GM19438 (cell line): ENCODE data around the gene CDYL2.
"Not testable (repeated sequence)": the region's sequence is repeated elsewhere in the genome, so short reads cannot be mapped to it uniquely, and the experiment has no call there.

Experiments
- ATAC-seq: cut with Tn5 transposase; IDR thresholded peaks from one replicate; pipeline ENCODE4 v1.9.1; 2021; ENCODE audit warnings: low read depth; ENCODE audit not compliant: unreplicated experiment

CDYL2 gene, protein sequence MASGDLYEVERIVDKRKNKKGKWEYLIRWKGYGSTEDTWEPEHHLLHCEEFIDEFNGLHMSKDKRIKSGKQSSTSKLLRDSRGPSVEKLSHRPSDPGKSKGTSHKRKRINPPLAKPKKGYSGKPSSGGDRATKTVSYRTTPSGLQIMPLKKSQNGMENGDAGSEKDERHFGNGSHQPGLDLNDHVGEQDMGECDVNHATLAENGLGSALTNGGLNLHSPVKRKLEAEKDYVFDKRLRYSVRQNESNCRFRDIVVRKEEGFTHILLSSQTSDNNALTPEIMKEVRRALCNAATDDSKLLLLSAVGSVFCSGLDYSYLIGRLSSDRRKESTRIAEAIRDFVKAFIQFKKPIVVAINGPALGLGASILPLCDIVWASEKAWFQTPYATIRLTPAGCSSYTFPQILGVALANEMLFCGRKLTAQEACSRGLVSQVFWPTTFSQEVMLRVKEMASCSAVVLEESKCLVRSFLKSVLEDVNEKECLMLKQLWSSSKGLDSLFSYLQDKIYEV

DNA sequence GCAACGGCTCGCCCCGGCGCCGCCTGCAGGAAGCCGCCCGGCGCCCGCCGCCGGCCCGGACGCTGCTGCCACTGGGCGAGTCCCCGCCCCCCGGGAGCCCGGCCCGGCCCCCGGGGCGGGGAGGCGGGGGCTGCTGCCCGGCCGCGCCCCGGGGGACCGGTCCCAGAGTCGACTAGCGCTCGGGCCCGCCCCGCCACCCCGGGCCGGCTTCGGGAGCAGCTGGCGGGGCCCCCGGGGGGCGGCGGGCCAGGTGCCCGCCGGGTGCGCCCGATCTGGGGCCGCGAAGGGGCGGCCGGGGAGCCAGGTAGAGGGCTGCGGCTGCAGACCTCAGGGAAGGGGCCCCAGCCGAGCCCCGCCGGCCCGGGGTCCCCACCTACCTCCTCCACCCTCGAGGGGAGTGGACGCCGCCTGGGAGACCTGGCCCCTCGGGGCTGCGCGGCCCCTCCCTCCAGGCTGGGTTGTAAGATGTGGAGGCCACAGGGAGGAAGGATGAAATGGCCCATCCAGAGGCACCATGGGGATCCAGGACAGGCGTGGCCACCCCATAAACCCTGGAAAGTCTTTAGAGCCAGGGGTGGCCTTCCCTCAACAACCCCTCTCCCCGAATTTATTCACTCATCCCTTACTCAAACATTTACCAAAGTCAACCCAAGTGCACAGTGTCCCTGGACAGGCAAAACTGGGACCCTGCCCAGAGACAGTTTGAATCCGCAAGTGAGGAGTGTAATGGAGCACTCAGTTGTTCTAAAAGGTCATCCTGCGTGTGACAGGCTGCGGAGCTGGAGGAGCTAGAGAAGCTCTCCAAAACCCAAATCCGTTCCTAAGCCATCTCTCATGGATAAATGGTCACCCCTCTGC, at the start of gene CDYL2:
TSS of gene CDYL2 (minus strand) at position 73 of the 858 bp plus-strand sequence. CDS start 425 bp downstream, outside the sequence.
- ATAC-seq: peak; percentile 70

DNA sequence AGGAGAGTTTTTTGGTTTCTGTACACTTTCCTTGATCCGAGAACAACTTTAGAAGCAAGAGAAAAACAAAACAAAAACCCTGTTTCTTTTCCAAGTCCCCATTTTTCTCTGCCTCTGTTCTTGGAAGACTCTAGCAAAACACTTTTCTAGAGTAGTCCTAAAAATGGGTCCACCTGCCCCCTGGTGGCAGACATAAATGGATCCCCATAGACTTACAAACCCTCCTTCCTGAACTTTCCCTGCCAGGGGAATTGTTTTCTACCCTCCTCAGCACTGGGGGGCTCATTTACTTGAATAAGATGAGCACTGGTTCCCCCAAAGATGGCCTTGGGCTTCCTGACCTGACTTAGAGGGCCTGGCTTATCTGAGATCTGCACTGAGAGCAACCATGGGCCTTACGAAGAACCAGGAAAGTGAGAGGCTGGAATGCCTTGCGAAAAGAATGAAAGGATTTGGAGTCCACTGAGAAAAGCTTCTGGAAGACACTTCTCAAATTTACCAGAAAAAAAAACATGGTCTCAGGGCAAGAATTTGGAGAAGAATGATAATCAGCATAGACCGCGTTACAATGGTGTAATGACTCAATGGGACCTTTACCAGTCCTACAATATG, 48.0 kb upstream of the CDYL2 start:
- ATAC-seq: no peak

DNA sequence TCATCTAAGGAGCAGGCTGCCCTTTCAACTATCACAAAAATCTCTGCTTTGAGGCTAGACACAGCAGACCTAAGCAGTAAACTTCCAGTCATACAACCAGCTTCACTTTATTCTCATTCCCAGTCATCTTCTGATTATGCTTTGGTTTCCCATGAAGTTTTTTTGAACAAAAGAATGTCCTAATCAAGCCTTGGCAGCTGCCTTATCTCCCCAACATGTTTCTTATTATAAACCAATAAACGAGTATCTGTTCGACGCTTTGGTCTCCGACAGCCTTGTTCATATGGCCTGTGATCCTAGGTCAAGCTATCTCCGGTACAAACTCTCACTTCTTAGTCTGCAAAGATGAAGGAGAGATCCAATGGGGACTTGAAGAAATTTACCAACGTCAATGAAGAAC, 47.4 kb upstream of the CDYL2 start:
- no peak for ATAC-seq

DNA sequence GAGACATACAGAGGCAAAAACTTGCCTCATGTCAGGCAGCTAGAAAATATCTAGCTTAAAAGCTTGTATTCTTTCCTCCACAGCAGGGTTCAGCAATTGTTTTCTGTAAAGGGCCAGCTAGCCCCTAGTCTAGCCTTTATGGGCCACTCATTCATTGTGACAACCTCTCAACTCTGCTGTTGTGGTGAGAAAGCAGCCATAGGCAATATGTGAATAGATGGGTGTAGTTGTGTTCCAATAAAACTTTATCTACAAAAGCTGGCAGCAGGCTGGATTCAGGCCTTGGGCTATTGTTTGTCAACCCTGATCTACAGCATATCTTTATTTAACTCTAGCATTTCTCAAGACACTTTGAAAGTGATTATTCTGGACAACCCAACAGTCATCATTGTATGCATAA, 46.4 kb upstream of the CDYL2 start:
- no peak for ATAC-seq

DNA sequence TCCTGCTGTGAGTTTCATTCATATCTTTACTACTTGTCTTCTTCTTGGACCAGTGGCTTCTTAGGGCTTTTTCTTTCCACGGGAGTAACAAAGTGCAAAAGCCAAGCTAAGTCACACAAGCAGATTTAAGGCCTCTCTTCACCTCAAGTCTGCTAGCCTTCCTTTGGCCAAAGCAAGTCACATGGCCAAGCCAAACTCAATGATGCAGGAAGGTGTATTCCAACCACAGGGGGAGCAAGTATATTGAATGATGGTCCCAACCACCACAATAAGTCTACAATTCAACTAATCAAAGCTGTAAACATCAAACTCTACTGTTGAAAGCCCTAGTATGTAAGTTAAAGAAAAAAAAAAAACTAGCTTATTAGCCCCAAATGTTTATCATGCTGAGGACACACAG, 44.5 kb upstream of the CDYL2 start:
- ATAC-seq: no peak

DNA sequence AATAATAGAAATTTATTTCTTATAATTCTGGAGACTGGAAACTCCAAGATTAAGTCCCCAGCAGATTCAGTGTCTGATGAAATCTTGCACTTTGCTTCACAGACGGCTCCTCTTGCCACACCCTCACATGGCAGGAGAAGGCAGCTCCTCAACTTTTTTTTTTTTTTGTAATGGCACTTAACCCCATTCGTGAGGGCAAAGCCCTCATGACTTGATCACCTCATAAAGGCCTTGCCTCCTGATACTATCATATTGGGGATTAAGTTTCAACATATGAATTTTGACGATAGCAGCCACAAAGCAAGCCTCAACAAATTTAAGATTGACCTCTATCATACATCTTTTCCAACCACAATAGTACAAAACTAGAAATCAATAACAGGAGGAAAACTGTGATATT, 42.3 kb upstream of the CDYL2 start:
- ATAC-seq: no peak

DNA sequence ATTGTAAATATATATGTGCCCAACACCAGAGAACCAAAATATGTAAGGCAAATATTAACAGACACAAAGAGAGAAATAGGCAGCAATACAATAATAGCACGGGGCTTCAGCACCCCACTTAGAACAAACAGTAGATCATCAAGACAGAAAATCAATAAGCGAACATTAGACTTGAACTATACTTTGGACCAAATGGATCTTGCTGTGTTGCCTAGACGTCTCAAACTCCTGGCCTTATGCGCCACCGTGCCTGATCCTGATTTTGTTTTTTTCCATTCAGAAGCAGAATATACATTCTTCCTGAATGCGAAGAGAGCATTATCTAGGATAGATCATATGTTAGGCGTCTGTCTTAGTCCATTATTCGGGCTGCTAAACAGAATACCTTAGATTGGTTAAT, 41.9 kb upstream of the CDYL2 start:
- ATAC-seq: no peak

DNA sequence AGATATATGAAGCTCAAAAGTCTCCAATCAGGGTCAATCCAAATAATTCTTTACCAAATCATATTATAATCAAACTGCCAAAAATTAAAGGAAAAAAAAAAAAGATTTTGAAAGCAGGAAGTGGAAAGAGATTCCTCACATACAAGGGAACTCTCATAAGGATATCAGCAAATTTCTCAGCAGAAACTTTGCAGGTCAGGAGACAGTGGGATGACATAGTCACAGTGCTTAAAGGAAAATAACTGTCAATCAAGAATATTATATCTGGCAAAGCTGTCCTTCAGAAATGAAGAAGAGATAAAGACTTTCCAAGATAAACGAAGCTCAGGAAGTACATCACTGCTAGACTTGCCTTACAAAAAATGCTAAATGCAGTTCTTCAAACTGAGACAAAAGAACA, 40.0 kb upstream of the CDYL2 start:
- ATAC-seq: no peak

DNA sequence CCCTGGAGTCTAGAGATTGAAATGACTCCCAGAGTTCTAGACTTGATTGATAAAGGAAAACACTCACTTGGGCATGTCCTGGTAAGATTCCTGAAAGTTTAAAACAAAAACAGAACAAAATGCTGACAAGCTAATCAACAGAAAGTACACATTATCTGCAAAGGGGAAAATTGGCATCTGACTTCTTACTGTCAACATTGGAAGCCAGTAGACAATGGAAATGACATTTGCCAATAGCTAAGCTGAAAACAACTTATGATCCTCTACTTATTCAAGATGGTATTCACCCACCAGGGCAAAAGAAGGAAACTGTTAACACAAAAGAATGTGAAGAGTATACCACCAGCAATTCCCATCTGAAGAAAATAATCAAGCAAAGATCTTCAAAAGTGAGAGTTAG, 36.8 kb upstream of the CDYL2 start:
- ATAC-seq: no peak

DNA sequence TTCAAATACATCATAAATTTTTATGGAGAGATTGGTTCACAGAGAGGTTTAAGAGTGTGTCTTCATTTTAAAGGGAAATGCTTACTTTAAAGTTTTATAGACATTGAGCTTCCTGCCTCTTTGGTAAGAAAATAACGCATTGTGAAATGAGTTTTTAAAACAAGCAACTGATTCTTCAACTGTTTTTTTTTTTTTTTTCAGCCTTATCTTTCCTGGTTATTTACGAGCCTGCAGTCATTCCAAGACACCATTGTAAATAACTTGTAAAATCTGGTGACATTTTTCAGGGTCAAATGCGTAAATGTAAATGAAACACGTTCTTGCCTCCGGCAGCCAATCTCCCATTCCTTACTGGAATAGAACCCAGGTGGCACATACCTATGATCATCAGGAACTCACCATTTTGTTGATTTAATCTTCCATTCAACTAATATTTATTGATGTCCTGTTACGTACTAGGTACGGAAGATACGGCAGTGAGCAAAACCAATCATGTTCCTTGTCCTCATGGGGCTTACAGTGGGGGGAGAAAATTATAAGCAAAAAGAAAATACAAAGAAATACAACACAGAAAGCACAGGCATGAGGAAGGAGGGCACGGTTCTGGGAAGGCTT, 33.2 kb upstream of the CDYL2 start:
- ATAC-seq: no peak

DNA sequence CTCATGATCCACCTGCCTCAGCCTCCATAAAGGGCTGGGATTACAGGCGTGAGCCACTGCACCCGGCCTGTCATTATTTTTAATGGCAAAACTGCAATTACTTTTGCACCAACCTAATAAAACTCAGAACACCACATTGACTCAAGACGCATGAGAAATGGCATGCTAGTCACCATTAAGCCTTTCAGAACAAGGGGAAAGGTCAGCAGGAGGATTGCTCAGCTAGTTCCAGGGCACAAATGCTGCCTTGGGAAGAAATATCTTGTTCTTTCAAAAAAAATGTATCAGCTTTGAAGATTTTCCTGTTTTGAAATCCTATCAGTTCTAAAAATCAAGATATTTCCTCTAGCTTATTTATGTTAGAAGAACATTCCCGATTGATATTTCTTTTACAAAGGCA, 32.4 kb upstream of the CDYL2 start:
- ATAC-seq: no peak

DNA sequence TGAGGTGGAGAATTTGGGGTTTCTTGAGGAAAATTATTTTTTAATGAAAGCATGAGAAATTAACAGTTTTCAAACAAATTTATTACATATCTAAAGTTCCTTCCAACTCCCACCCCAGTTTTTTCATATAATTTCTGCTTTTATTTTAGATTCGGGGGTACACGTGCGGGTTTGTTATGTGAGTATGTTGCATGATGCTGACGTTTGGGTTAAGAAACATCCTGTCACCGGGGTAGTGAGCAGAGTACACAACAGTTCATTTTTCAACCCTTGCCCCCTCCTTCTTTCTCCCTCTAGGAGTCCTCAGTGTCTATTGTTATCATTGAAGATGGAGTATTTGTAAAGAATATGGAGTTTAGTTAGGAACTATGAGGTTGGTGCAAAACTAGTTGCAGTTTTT, 31.8 kb upstream of the CDYL2 start:
- no peak for ATAC-seq

DNA sequence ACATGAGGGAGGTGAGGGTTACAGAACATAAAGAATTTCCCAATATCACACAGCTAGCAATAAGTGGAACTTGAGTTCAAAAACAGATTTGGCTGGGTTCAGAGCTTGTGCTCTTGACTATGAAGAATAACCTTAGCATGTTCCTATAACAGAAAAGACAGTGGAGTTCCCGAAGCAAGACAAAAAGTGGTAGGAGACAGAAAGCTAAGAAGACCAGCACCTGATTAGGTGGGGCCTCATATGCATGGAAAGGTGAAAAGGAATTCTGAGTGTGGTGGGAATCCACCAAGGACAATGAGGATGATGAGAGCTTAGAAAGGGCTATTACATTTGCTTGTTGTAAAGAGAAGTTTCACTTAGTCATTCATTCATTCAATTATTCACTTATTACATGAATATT, 26.6 kb upstream of the CDYL2 start:
- no peak for ATAC-seq

DNA sequence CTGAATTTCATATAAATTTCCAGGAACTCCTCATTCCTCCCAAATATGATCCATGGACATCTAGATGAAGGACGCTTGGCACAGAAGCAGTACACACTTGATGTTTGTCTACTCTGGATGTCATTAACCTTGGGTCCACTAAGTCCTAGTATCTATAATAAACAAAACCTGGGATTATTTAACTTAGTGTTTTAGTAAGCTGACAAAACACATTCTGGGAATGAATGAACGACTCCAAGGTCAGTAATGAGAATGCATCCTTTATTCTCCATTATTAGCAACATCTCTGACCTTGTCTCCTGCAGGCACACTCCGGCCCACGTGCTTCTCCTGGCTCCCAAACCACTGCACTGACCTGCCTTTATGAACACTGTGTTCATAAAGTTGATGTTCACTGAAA, 24.1 kb upstream of the CDYL2 start:
- ATAC-seq: no peak

DNA sequence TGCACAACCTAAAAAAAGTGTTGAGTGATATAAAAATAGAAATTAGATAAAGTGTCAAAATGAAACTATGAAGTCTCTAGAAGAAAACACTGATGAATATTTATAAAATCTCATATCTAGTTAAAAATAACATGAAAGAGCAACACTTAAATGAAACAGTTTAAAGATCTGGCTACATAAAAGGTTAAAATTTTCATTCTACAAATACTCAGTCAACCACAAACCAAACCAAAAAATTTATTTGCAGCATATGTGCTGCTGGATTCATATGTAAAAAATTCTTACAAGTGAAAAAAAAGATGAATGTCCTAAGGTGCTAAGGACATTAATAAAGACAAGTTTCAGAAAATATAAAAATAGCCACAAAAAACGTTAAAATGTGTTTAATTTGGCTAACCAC, 22.6 kb upstream of the CDYL2 start:
- ATAC-seq: no peak

DNA sequence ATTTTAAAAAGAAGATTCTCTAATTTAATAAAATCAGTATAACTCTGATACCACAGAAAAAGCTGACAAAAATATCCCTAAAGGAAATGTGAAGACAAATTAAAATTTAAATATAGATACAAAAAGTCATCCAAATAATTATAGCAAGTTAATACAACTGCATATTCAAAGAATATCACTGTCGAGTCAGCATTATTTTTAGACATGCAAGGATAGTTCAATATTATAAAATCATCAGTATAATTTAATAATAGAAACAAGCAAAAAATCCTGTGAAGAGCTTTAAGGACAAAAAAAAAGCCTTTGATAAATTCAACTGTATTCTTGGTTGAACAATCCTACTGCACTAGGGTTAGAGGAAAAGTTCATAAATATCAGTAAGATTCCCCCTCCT, 21.0 kb upstream of the CDYL2 start:
- ATAC-seq: no peak

DNA sequence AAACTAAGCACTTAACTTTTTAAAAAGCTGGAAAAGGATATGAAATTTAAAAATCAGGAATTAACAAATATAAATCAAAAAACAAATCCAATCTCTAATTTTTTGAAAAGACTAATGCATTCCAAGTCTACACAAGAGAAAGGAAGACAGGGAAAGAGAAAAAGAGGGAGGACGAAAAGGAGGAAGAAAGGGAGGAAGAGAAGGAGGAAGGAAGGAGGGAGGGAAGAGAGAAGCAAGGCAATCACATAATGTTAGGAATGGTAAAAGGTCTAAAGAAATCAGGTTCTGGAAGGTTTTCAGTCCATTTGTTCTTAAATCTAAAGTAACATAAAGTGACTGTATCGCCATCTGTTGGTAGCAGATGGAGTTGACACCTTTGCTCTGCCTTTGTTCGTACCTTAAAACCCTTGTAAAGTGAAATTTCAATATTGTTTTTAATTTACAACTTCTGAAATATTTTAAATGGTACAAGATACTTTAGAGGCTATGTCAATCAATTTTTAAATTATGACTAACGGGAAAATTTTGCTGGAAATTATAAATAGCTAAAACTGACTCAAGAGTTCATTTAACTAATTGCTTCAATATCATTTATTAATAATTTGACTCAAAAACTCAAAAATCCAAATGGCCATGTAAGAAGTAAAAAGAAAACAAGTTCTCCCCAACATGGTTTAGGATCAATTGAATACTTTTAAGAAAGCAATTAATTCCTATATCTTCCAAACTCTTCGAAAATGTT, 20.4 kb upstream of the CDYL2 start:
- ATAC-seq: no peak

DNA sequence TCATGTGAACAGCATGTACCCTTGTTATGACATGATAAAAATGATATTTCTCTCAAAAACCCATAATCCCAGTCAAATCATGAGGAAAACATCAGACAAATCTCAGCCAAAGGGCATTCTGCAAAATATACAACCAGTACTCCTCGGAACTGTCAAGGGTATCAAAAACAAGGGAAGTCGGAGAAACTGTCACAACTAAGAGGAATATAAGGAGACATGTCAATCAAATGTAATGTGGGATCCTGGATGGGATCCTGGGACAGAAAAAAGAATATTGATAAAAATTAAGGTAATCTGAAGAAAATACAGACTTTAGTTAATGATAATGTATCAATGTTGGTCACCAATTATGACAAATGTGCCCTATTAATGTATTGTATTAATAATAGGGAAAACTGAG, 15.6 kb upstream of the CDYL2 start:
- ATAC-seq: no peak

DNA sequence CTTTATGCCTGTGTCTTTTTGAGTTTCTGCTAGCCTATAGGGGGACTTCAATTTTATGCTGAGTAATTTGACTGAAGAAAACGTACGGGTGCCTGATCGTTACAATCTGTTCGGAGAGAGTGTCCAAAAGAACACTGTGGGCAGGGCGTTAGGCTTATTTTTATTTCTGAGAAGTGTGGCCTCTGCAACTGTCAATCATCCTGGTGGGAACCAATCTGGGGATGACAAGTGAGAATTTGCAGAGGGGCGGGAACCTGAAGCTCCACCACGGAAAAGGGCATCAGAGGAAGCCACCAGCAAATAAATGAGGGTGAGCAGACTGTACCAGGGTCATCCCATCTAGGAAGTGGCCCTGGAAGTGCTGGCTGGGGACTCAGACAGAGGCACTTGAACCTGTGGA, 12.0 kb upstream of the CDYL2 start:
- ATAC-seq: no peak

DNA sequence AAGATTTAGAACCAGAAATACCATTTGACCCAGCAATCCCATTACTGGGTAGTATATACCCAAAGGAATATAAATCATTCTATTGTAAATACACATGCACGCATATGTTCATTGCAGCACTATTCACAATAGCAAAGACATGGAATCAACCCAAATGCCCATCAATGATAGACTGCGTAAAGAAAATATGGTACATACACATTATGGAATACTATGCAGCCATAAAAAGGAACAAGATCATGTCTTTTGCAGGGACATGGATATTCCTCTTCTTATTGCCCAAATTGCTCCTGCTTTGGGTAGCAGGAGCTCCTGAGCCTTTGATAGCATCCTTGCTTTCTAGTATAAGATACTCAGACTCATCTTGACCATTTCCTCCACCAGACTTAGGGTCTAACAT, 10.9 kb upstream of the CDYL2 start:
- ATAC-seq: not testable (repeated sequence)
